GM21515 (cell line): ENCODE data around the gene TUBGCP3.
"Not testable (repeated sequence)": the region's sequence is repeated elsewhere in the genome, so short reads cannot be mapped to it uniquely, and the experiment has no call there.

Experiments used
- ATAC-seq: cut with Tn5 transposase; IDR thresholded peaks from one replicate; pipeline ENCODE4 v1.9.1; 2021; ENCODE audit not compliant: unreplicated experiment

TUBGCP3 gene

DNA sequence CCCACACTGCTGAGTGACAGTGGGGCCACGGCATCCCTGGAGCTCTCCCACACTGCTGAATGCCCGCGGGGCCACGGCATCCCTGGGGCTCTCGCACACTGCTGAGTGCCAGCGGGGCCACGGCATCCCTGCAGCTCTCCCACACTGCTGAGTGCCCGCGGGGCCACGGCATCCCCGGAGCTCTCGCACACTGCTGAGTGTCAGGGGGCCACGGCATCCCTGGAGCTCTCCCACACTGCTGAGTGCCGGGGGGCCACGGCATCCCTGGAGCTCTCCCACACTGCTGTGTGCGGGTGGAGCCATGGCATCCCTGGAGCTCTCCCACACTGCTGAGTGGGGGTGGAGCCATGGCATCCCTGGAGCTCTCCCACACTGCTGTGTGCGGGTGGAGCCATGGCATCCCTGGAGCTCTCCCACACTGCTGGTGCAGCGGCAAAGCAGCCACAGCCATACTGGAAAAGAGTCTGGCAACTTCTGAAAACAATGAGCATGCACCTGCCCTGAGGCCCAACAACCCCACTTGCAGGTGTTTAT lies 8.6 kb downstream of the TUBGCP3 start:
- ATAC-seq, result no peak

DNA sequence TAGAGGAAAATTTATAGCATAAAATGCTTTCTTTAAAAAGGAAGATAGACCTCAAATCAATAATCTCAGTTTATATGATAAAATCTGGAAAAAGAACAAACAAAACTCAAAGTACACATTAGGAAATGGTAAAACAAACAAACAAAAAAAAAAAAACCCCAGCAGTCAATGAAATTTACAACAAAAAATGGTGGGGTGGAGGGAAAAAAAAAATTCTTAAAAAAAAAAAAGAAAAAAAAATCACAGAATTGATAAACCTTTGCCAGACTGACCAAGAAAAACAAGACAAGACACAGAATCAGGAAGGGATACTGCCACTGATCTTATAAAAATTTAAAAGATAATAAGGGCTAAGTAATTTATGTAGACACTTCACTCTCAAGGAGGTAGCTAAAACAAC lies 11.2 kb downstream of the TUBGCP3 start:
- ATAC-seq, result no peak

DNA sequence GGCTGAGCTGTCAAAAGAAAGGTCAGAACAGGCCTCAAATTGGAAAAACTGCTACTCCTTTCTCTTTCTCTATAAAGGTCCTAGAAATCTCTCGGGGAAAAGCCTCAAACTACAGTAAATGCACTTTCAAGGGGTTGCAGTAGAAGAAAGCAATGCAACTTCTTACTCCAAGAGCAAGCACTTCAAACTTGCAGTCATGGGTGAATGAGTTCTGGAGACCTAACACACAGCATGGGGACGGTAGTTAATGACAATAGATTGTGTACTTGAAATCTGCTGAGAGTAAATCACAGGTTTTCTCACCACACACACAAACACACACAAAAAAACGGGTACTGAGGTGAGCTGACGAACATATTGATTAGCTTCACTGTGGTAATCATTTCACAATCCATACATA lies 11.8 kb downstream of the TUBGCP3 start:
- no peak for ATAC-seq

DNA sequence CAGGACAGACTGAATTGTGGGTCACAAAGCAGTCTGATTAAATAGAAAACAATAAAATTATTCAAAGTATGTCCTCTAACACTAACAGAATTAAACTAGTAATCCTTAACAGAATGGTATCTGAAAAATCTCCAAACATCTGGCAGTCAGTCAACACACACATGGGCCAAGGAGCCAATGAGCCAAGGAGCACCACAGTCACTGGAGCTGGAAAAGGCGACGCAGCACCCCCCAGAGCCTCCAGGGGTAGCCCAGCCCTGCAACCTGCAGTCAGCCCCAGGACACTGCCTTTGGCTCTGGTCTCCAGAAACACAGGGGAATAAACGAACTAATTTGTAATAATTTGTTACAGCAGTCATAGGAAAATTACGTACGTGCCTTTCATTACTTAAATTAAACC lies 12.3 kb downstream of the TUBGCP3 start:
- ATAC-seq, result no peak

DNA sequence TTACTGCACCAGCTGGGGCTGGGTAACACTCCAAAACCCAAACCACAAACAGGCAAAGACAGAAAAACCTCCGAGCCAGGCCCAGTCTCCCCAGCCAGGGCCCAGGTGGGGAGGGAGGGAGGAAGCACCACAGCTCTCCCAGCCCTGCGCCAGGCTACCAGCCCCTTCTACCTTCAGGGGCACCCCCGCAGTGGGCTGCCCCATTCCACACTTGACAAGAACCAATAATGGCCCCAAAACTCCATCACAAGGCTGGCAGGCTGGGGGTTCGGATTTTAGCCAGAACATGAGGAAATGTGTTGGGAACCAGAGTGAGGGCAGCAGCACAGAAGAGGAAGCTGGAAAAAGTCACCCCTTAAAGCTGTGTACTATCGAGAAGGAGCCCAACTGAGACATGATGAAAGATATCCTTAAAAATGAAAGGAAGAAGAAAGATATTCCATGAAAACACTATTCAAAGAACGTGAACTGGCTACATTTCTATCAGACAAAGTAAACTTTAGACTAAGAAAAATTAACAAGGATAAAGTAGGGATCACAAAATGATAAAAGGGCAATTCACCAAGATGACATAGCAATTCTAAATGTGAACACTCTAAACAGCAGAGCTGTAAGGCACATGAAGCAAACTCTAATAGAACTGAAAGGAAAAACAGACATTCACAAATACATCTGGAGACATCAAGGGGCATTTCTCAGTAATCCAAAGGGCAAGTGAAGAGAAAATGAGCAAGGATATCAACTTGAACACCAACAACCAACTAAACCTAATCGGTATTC lies 12.9 kb downstream of the TUBGCP3 start:
- no peak for ATAC-seq

DNA sequence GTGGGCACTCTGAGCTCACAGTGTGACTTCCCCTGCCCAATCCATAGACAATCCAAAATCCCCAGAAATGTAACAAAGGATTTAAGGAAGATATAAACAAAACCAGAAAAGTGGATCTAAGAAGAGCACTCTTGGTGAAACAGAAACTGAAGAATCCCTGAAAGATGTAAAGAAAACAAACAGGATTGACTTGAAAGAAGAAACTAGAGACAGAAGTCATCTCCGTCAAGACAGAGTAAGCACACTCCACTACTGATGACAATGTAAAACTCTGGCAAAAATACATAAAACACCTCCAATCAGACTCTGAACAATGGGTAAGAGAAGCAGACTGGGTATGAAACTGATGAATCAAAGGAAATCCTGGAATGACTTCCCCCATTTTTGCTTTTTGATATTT lies 13.5 kb downstream of the TUBGCP3 start:
- no peak for ATAC-seq

- no peak for ATAC-seq
Measured at GRCh38 chr13:112573710-112574109, 14.2 kb downstream of the TUBGCP3 start.

GRCh38 chr13:112572366-112572765 lies 15.6 kb downstream of the TUBGCP3 start:
- no peak for ATAC-seq

DNA sequence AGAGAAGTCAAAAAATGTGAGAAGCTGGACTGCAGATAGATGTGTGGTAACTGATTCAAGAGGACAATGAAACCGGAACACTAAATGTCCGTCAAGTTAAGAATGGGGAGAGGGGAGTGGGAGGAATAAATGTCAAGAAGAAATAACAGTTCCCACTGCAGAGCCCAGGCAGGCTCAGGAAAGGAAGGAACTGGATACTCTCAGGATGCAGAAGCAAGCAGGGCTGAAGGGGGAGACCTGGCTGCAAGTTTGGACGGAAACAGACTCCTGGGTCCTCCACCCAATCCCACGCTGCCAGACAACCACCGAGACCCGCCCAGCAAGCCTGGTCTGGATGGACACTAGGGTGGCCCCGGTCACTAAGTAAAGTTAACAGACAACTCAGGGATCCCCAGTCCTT lies 18.1 kb downstream of the TUBGCP3 start:
- ATAC-seq, result no peak

- ATAC-seq, result no peak
Measured at GRCh38 chr13:112567161-112567862, 20.6 kb downstream of the TUBGCP3 start.

- no peak for ATAC-seq
Measured at GRCh38 chr13:112562786-112563383, 25.1 kb downstream of the TUBGCP3 start.

DNA sequence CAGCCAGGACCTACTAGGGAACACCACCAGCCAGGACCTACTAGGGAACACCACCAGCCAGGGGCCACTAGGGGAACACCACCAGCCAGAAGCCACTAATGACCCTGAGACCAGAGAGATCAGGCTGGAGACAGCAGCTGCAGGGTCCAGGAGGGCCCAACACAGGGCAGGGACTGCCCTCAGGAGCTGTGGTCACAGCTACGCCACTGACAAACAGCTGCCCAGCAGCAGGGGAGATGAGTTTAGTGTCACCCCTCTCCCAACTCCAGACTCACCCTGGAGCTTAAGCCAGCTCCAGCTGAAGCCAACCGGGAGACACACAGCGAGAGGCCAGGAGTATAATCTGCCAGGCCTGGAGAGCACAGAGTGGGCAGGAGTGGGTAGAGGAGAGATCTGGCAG lies 25.7 kb downstream of the TUBGCP3 start:
- ATAC-seq, result no peak

GRCh38 chr13:112561478-112561877 lies 26.5 kb downstream of the TUBGCP3 start:
- no peak for ATAC-seq

GRCh38 chr13:112558696-112559418 lies 29.1 kb downstream of the TUBGCP3 start:
- no peak for ATAC-seq

GRCh38 chr13:112556600-112556999 lies 31.4 kb downstream of the TUBGCP3 start:
- no peak for ATAC-seq

GRCh38 chr13:112554214-112554850 lies 33.6 kb downstream of the TUBGCP3 start:
- no peak for ATAC-seq

DNA sequence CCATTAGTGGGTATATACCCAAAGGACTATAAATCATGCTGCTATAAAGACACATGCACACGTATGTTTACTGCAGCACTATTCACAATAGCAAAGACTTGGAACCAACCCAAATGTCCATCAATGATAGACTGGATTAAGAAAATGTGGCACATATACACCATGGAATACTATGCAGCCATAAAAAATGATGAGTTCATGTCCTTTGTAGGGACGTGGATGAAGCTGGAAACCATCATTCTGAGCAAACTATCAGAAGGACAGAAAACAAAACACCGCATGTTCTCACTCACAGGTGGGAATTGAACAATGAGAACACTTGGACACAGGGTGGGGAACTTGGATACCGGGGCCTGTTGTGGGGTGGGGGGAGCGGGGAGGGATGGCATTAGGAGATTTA lies 39.0 kb downstream of the TUBGCP3 start:
- not testable (repeated sequence) for ATAC-seq

DNA sequence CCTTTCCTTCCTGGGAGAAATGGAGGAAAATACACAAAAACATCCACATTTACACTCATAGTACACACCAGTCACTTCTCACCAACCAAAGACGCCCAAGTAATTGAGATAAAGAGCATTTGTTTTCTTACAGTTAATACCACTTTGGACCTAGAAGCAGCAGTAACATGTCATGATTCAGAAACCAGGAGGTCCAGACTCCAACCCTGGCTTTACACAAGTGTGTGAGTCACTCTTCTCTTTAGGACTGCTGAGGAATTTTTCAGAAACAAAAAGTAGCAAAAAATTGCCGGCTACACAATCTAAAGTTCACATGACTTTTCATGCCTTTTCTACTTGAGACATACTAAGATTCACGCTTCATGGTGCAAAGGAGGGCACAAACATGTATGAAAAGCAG lies 42.1 kb downstream of the TUBGCP3 start:
- ATAC-seq, result no peak

DNA sequence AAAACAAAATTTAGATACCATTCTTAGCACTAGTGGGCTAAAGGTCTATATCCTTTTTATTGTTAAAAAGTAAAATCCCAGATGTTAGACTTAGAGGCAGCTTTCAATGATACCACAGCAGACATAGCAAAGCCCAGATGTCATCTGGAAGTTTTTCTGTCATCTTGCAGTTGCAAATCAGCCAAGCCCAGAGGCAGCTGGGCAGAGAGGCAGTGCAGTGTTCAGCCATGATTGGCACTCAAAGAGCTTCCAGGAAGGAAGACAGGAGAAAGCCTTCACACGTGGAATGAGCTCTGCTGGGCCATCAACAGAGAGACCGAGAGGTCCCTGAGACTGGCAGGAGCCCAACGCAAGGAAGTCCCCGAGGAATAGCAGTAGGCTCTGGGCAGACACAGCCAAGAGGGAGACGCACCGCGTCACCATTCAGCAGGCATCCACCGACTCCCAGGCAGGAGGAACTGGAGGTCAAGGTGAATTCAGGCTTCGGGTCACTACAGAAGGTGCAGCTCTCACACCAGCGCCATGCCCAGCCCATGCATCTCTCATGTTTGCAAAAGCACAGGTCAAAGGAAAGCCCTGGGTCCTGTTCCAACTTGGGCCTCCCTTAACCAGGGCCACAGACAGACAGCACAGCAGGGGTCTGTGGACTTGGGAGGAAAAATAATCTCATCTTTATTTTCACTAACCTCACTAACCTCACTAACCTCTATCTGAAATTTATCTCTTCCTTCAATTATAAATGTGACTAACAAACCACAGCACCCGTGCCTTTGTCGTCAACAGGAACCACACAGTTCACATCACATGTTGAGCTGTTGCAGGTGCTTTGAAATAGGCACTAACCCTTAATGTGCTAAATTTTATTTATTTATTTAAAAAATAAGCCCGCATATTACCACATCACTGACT lies 54.9 kb downstream of the TUBGCP3 start:
- no peak for ATAC-seq
